Activated CD8-positive, alpha-beta T cell treated with anti-CD3 and anti-CD28 coated beads for 36 hours (primary cell): ENCODE data around the gene ATP2B2. TPM values are rescaled to one million over a fixed set of nuclear protein-coding genes. Genes with fewer than 3 reads are reported as not detected.

Experiments
- ATAC-seq: fragments of 200-7000 bp; cut with Tn5 transposase; one replicate; pipeline ENCODE4 v1.10.0; 2021; ENCODE audit warnings: mild to moderate bottlenecking, moderate library complexity
- CTCF ChIA-PET: fragments of 350-600 bp; sonication (Branson Sonifier 250); formaldehyde crosslinking; loops from one replicate; lab custom pipeline; 2021; ENCODE audit warnings: antibody characterized with exemption; lab: Charles Lee
- POLR2A ChIA-PET: fragments of 350-600 bp; sonication (Branson Sonifier 250); formaldehyde crosslinking; loops from one replicate; lab custom pipeline; 2021; ENCODE audit warnings: antibody characterized with exemption; lab: Charles Lee
- DNase-seq: peaks from one replicate; pipeline ENCODE4 v3.0.0-alpha.2; 2020
- H3K27ac Mint-ChIP-seq: one replicate; pipeline ENCODE4 v1.8.0; 2021; ENCODE audit warnings: mild to moderate bottlenecking, mixed read lengths
- H3K27me3 Mint-ChIP-seq: one replicate; pipeline ENCODE4 v1.8.0; 2021; ENCODE audit warnings: mixed read lengths
- H3K36me3 Mint-ChIP-seq: one replicate; pipeline ENCODE4 v1.8.0; 2021; ENCODE audit warnings: low read depth, mixed read lengths
- H3K4me1 Mint-ChIP-seq: one replicate; pipeline ENCODE4 v1.8.0; 2021; ENCODE audit warnings: low read depth, mixed read lengths
- H3K4me3 Mint-ChIP-seq: one replicate; pipeline ENCODE4 v1.8.0; 2021; ENCODE audit warnings: mild to moderate bottlenecking, moderate library complexity, mixed read lengths
- H3K9me3 Mint-ChIP-seq: one replicate; pipeline ENCODE4 v1.8.0; 2021; ENCODE audit warnings: mixed read lengths
- intact Hi-C: fragments of 100-400 bp; cut with micrococcal nuclease; formaldehyde crosslinking; loops from one replicate; pipeline ENCODE4 v1.10.0; 2022
- total RNA-seq, 2 experiments: library from RNA; stranded (reverse); gene quantifications; one replicate each; pipeline ENCODE4 v1.2.3, GENCODE V29; 2021
- TF ChIP-seq, protein P1 (sequence below): fragments of 200-600 bp; IDR thresholded peaks from one replicate; pipeline ENCODE4 v1.8.0; 2022; ENCODE audit warnings: antibody characterized with exemption, mild to moderate bottlenecking

ATP2B2 gene
- total RNA-seq, 2 experiments from 2014 or later: not detected

DNA sequence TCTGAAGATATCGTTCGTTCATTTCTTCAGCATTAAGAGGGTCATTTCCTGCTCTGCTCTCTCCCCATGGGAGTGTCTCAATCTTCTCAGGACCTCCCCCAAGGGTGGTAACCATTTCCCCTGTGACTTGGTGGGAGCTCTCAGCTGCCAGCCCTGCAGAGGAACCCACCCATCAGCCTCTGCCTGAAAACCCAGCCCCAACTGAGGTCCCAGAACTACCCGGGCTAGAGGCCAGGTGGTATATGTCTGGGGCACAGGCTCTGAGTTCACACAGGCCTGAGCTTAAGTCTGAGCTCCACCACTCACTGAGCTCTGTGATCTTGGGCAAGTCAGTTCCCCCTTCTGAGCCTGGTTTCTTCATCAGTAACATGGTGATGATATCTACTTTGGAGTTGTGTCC lies 10.0 kb upstream of the ATP2B2 start:
- ATAC-seq (no peak), DNase-seq (no peak)
- H3K36me3 Mint-ChIP-seq: no peaks in the 10 kb centered on the region
- no peak overlapping the region for H3K4me3 Mint-ChIP-seq
- H3K27ac Mint-ChIP-seq: no peak overlapping the region
- ChIA-PET POLR2A (no interaction called here), CTCF (no interaction called here)
- intact Hi-C loops: no loop called here
- TF ChIP-seq, protein P1, sequence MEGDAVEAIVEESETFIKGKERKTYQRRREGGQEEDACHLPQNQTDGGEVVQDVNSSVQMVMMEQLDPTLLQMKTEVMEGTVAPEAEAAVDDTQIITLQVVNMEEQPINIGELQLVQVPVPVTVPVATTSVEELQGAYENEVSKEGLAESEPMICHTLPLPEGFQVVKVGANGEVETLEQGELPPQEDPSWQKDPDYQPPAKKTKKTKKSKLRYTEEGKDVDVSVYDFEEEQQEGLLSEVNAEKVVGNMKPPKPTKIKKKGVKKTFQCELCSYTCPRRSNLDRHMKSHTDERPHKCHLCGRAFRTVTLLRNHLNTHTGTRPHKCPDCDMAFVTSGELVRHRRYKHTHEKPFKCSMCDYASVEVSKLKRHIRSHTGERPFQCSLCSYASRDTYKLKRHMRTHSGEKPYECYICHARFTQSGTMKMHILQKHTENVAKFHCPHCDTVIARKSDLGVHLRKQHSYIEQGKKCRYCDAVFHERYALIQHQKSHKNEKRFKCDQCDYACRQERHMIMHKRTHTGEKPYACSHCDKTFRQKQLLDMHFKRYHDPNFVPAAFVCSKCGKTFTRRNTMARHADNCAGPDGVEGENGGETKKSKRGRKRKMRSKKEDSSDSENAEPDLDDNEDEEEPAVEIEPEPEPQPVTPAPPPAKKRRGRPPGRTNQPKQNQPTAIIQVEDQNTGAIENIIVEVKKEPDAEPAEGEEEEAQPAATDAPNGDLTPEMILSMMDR: no peak
- H3K27me3 Mint-ChIP-seq: peaks cover 3% of the 10 kb centered on the region
- H3K4me1 Mint-ChIP-seq: no peaks in the 10 kb centered on the region
- H3K9me3 Mint-ChIP-seq: no peaks in the 10 kb centered on the region

DNA sequence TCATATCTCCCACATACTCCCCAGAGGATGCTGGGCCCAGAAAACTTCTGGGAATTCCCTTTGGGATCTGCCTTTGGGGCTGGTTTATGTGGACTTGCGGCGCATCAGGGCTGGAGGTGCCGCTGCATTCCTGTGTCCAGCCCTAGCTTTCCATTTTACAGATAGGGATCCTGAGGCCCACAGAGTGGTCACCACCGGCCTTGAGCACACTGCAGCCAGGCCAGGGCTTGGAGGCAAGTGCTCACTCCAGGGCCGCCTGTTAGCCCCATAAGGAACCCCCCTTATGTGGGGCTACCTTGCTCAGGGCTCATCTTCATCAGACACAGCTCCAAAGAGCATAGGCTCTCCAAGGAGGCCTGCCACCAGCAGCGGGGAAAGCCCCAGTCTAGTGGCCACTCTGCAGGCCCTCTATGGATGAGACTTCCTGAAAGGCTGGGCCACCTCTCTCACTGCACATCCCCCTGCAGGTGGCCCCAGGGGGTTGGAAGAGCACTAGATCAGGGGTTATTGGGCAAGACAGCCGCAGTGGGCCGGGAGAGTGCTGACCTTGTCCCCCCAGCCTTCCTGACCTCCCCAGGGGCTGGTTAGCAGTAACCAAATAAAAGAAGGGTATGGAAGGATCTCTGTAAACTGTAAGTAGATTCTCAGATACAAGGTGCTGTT lies 9.2 kb upstream of the ATP2B2 start:
- peaks cover 3% of the 10 kb centered on the region for H3K27me3 Mint-ChIP-seq
- DNase-seq (no peak), ATAC-seq (no peak)
- intact Hi-C loops: no loop called here
- H3K4me1 Mint-ChIP-seq: no peaks in the 10 kb centered on the region
- no peaks in the 10 kb centered on the region for H3K36me3 Mint-ChIP-seq
- CTCF ChIA-PET: no interaction called here
- TF ChIP-seq, protein P1: no peak
- POLR2A ChIA-PET: no interaction called here
- no peak overlapping the region for H3K27ac Mint-ChIP-seq
- no peaks in the 10 kb centered on the region for H3K9me3 Mint-ChIP-seq
- H3K4me3 Mint-ChIP-seq: no peak overlapping the region

DNA sequence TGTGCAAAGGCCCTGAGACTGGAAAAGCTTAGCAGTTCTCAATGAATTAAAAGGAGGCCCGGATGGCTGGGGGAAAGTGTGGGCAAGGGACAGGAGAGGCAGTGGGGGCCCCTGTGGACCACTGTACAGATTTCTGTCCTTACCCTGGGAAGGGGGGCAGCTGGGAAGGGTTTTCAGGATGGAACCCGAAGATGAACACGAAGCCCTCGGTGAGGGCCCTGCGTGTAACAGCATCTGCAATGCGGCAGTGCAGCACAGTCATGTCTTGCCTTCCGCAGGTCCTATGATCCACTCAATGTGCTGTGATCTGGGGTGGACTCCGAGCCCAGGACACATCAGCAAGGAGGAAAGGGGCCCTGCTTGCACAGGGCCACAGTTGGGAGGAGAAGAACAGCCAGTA lies 7.9 kb upstream of the ATP2B2 start:
- H3K36me3 Mint-ChIP-seq: no peaks in the 10 kb centered on the region
- no peak for ATAC-seq

DNA sequence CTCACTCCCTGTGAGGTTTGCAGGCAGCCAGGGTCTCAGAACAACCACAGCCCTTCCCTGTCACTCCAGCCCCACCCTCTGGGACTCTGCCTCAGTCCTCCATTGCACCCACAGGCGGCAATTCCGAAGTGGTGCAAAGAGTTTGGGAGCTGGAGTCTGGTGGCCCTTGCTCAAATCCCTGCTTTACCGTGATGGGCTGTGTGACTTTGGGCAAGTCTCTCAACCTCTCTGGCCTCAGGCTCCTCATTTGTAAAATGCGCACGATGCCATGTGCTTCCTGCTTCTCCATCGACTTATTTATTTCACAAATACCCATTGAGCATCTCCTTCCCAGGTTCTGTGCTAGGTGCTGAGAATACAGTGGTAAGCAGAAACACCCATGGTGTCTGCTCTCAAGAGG lies 7.3 kb upstream of the ATP2B2 start:
- Mint-ChIP-seq H3K4me3 (no peak overlapping the region), H3K9me3 (no peaks in the 10 kb centered on the region), H3K4me1 (no peaks in the 10 kb centered on the region), H3K27ac (no peak overlapping the region), H3K36me3 (no peaks in the 10 kb centered on the region), H3K27me3 (peaks cover 3% of the 10 kb centered on the region)
- ChIA-PET POLR2A (no interaction called here), CTCF (interaction anchor here (1.2 kb wide), 1 partner anchor 226 kb away, joined by 4 read pairs; no protein-coding TSS in a partner anchor)
- ATAC-seq (no peak), DNase-seq (no peak)
- intact Hi-C loops: no loop called here
- TF ChIP-seq, protein P1: no peak

More for the DNA sequence above, 7.9 kb upstream of the ATP2B2 start:
- no peak overlapping the region for H3K4me3 Mint-ChIP-seq
- no peak for DNase-seq
- POLR2A ChIA-PET: no interaction called here
- peaks cover 3% of the 10 kb centered on the region for H3K27me3 Mint-ChIP-seq
- no peaks in the 10 kb centered on the region for H3K4me1 Mint-ChIP-seq
- H3K9me3 Mint-ChIP-seq: no peaks in the 10 kb centered on the region
- TF ChIP-seq, protein P1: no peak
- intact Hi-C loops: no loop called here
- H3K27ac Mint-ChIP-seq: no peak overlapping the region
- CTCF ChIA-PET: interaction anchor here (1.2 kb wide), 1 partner anchor 225 kb away, joined by 4 read pairs; no protein-coding TSS in a partner anchor

GRCh38 chr3:10511809-10512494 lies 6.6 kb upstream of the ATP2B2 start:
- Mint-ChIP-seq H3K27me3 (peaks cover 3% of the 10 kb centered on the region), H3K9me3 (no peaks in the 10 kb centered on the region), H3K36me3 (no peaks in the 10 kb centered on the region), H3K27ac (no peak overlapping the region), H3K4me3 (no peak overlapping the region), H3K4me1 (no peaks in the 10 kb centered on the region)
- intact Hi-C loops: no loop called here
- ATAC-seq: no peak
- TF ChIP-seq, protein P1: no peak
- CTCF ChIA-PET: interaction anchor here (1.2 kb wide), 1 partner anchor 226 kb away, joined by 4 read pairs; no protein-coding TSS in a partner anchor
- POLR2A ChIA-PET: no interaction called here
- no peak for DNase-seq
